H1 (cell line): Measurements from ENCODE around the gene IFT81. TPM values are rescaled to one million over a fixed set of nuclear protein-coding genes. Genes with fewer than 3 reads are reported as not detected.

Experiments
- CBX5 ChIP-seq: fragments of 300-800, 300-1000 bp; sonication (generic); IDR thresholded peaks from 2 replicates; pipeline ENCODE4 v1.7.1; 2016; ENCODE audit warnings: antibody characterized with exemption, low read length, low read depth
- CEBPB ChIP-seq: IDR thresholded peaks from 2 replicates; pipeline ENCODE4 v1.6.1; 2012; ENCODE audit warnings: low read depth, low read length
- EP300 ChIP-seq, 2 experiments: IDR thresholded peaks; 1 replicate in 1 of 2; 2 replicates in 1 of 2; pipeline ENCODE4 v1.6.1; 2011 to 2012; ENCODE audit warnings: low read depth in 2 of 2, low read length in 2 of 2, mild to moderate bottlenecking in 2 of 2, borderline replicate concordance in 1 of 2, inconsistent platforms in 1 of 2, moderate library complexity in 1 of 2
- EZH2 ChIP-seq: fragments of 200-600 bp; sonication (generic); IDR thresholded peaks from 2 replicates; pipeline ENCODE4 v1.7.1; 2012; ENCODE audit warnings: low read depth, mild to moderate bottlenecking, moderate library complexity, low read length, inconsistent platforms; ENCODE audit not compliant: severe bottlenecking
- JUN ChIP-seq: IDR thresholded peaks from 2 replicates; pipeline ENCODE4 v1.6.1; 2011; ENCODE audit warnings: low read depth, mild to moderate bottlenecking, improper control_type of control experiment, low read length
- NANOG ChIP-seq: IDR thresholded peaks from 2 replicates; pipeline ENCODE4 v1.6.1; 2011; ENCODE audit warnings: low read length, low read depth, mild to moderate bottlenecking, inconsistent platforms; ENCODE audit not compliant: insufficient read depth, poor library complexity, severe bottlenecking
- RNF2 ChIP-seq: fragments of 200-900, 300-1000 bp; sonication (generic); IDR thresholded peaks from 2 replicates; pipeline ENCODE4 v1.7.1; 2016; ENCODE audit warnings: borderline replicate concordance, low read depth, mild to moderate bottlenecking, antibody characterized with exemption, low read length; ENCODE audit not compliant: poor library complexity, severe bottlenecking; ENCODE audit errors: missing control alignments
- SP2 ChIP-seq: IDR thresholded peaks from 2 replicates; pipeline ENCODE4 v1.6.1; 2012; ENCODE audit warnings: mild to moderate bottlenecking, low read length, inconsistent platforms
- SP4 ChIP-seq: IDR thresholded peaks from 2 replicates; pipeline ENCODE4 v1.6.1; 2012; ENCODE audit warnings: low read length, inconsistent platforms
- polyA plus RNA-seq, 7 experiments: library from polyadenylated mRNA; depleted of rRNA in 3 of 7; stranded (reverse) in 5 of 7; unstranded in 2 of 7; fragments of >200 nt in 5 of 7; fragments of 200-250 nt in 2 of 7; gene quantifications; 1 replicate in 5 of 7; 2 replicates in 1 of 7; 4 replicates in 1 of 7; pipeline versions ENCODE4 v1.2.1 to v1.2.3, GENCODE V29; 2011 to 2013; ENCODE audit warnings: missing spikeins in 2 of 7, mixed read lengths in 2 of 7
- total RNA-seq: library from RNA; stranded (reverse); fragmentation: NEBNext Ultra II Directional; extraction: Animal tissue kit (Norgen Biotek cat#: 25700); gene quantifications from 2 replicates; pipeline ENCODE4 v1.2.1, GENCODE V29; 2021
- TF ChIP-seq, protein P1 (sequence below): IDR thresholded peaks from 2 replicates; pipeline ENCODE4 v1.6.1; 2011; ENCODE audit warnings: low read depth, mild to moderate bottlenecking, low read length; ENCODE audit not compliant: insufficient read depth

The IFT81 gene
- total and polyA plus RNA-seq, 2 of the 8 experiments (the other 6 are each of a cell fraction or from before 2014, with no cell fraction given): 4.1 to 14.5 TPM

DNA sequence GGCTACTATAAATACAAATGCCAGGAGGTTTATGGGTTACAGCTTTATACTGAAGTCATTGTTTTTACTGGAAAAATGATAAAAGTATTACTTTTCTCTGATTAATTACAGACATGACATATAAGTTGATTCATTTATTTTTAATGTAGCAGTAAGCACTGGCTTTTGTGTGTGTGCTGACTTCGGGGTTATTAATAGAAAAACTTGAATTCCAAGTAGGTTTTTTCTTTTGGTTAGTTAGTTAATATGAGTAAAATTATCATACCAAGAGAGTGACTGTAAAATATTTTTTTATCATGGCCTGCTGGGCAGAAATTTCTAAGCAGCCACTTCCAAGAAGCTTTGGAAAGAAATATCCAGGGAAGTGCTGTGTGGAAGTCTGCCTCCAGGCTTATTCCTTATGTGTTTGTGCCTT, 56.4 kb downstream of the IFT81 start (continued):
- TF ChIP-seq, protein P1, sequence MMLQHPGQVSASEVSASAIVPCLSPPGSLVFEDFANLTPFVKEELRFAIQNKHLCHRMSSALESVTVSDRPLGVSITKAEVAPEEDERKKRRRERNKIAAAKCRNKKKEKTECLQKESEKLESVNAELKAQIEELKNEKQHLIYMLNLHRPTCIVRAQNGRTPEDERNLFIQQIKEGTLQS: no peak
- TF ChIP-seq EP300 (IDR thresholded peaks at IDR 0.05; ENCODE audit: borderline replicate concordance in 1 of 2, low read depth in 2 of 2, low read length in 2 of 2) (no peak), CBX5 (no peak), SP2 (no peak), JUN (no peak), NANOG (no peak), RNF2 (no peak), CEBPB (no peak), EZH2 (no peak), SP4 (no peak)
